Heart left ventricle (tissue), 16 donors: ENCODE data around the gene TCL1A. TPM values are rescaled to one million over a fixed set of nuclear protein-coding genes. Genes with fewer than 3 reads are reported as not detected.
"Not testable (repeated sequence)": the region's sequence is repeated elsewhere in the genome, so short reads cannot be mapped to it uniquely, and the experiment has no call there.

Experiments
- ATAC-seq, 4 donors: fragments of 200-7000 bp; cut with Tn5 transposase; one replicate each; pipeline ENCODE4 v1.9.1; 2020 to 2022; ENCODE audit warnings: moderate library complexity in 4 of 4, mild to moderate bottlenecking in 3 of 4, moderate number of reproducible peaks in 1 of 4
- DNase-seq, 5 donors: peaks; one replicate each; pipeline ENCODE4 v3.0.0-alpha.2; 2020
- H3K27ac ChIP-seq, 12 donors: fragments of 200-600 bp; sonication (generic) in 4 of 12; one replicate each; pipeline versions ENCODE4 v1.5.0 to v1.8.0; 2016 to 2022; ENCODE audit warnings: mild to moderate bottlenecking in 2 of 12
- H3K27me3 ChIP-seq, 9 donors: fragments of 200-600 bp; sonication (generic) in 2 of 9; one replicate each; pipeline versions ENCODE4 v1.5.1 to v1.8.0; 2016 to 2022; ENCODE audit warnings: mild to moderate bottlenecking in 3 of 9
- H3K36me3 ChIP-seq, 9 donors: fragments of 200-600 bp; sonication (generic) in 2 of 9; one replicate each; pipeline versions ENCODE4 v1.5.0 to v1.8.0; 2018 to 2022; ENCODE audit warnings: mild to moderate bottlenecking in 2 of 9
- H3K4me1 ChIP-seq, 12 donors: fragments of 200-600 bp; sonication (generic) in 4 of 12; one replicate each; pipeline versions ENCODE4 v1.5.0 to v1.8.0; 2016 to 2022; ENCODE audit warnings: mild to moderate bottlenecking in 3 of 12
- H3K4me3 ChIP-seq, 12 donors: fragments of 200-600 bp; sonication (generic) in 4 of 12; one replicate each; pipeline versions ENCODE4 v1.5.0 to v1.8.0; 2017 to 2022; ENCODE audit warnings: mild to moderate bottlenecking in 9 of 12, moderate library complexity in 4 of 12
- H3K9me3 ChIP-seq, 12 donors: fragments of 200-600 bp; sonication (generic) in 4 of 12; one replicate each; pipeline versions ENCODE4 v1.5.0 to v1.8.0; 2016 to 2022; ENCODE audit warnings: mild to moderate bottlenecking in 1 of 12
- POLR2A ChIP-seq, 2 donors: fragments of 450-650 bp; IDR thresholded peaks; one replicate each; pipeline ENCODE4 v1.6.1; 2017; ENCODE audit warnings: antibody characterized with exemption in 2 of 2, mild to moderate bottlenecking in 2 of 2, moderate library complexity in 2 of 2
- WGBS, 4 donors: extraction: QIAGEN DNeasy Blood & Tissue Kit in 2 of 4; methylation state at CpG; one replicate each; pipeline versions ENCODE4 v1.1.5 to v1.1.7; 2013 to 2018; 5-methylcytosine and 5-hydroxymethylcytosine counted together
- intact Hi-C, 10 donors: fragments of 100-400 bp; cut with DNase I; formaldehyde crosslinking; loops; one replicate each; pipeline versions ENCODE4 v1.11.1 to v1.14.2; 2022
- polyA plus RNA-seq, 2 donors: library from polyadenylated mRNA; stranded (reverse); fragments of 200-250 nt; gene quantifications; one replicate each; pipeline ENCODE4 v1.2.3, GENCODE V29; 2013
- total RNA-seq, 9 donors: library from RNA; depleted of rRNA in 2 of 9; stranded (reverse); fragments of >200 nt in 2 of 9; fragmentation: NEBNext Ultra II Directional in 3 of 9; extraction: Animal tissue kit (Norgen Biotek cat#: 25700) in 3 of 9; gene quantifications; one replicate each; pipeline versions ENCODE4 v1.1.0 to v1.2.4, GENCODE V29; 2016 to 2023
- TF ChIP-seq, protein P1 (sequence below), 12 donors: fragments of 200-600 bp; sonication (generic) in 4 of 12; IDR thresholded peaks; one replicate each; pipeline versions ENCODE4 v1.5.0 to v1.8.0; 2018 to 2022; ENCODE audit warnings: antibody characterized with exemption in 12 of 12, mild to moderate bottlenecking in 5 of 12
- donor health status: ischemic (EF 13 %, LVEDD 7.1; RV severe dilation, severe dysfunction).
- donor health status: healthy with polysubstance abuse.
- donor health status: DM: no; HTN: yes; CAD: no.
- donor health status: DM: no; HTN: no; CAD: no.
- donor health status: ischemic (EF 25% LVEDD 6.9; RV normal size, moderate dysfunction).
- donor health status: ischemic (EF 25% LVEDD 5.7; RV mildly dilated, moderate dysfunction).
- donor health status: healthy.
- donor health status: DM: yes; HTN: yes; CAD: no.
- donor health status: ischemic (EF 35%, LVEDD 5.7; RV mildly dilated, moderate dysfunction).
- donor health status: nonischemic (EF 11% LVEDD 7.7; RV severe dilation, severe dysfunction).
- donor health status: DM: yes; HTN: yes; CAD: no.
- donor health status: PGD.
- donor health status: ischemic (EF 29% LVEDD 5.4; RV normal size, mild dysfunction).
- donor health status: nonischemic (EF 23%, LVEDD 6.1; RV moderate dilation, normal function).

Gene TCL1A
- total and polyA plus RNA-seq, 11 donors, result 0.26 TPM; not detected in 10

DNA sequence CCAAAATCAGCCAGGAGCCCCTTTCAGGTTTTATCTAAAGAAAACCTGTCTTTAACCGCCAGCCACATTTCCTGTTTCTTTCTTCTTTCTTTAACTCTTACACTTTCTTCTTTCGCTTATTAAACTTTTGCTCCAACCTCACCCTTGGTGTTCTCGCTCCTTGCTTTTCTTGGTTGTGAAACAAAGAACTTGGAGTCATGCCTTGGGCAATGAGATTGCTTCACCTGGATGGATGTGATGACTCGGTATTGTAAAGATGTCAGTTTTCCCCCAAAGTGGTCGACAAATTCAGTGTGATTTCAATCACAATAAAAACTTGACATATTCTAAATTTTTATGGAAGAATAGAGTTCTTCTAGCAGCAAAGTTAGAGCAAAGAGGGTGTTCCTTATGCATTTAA is 16.2 kb upstream of the TCL1A start:
- 77 to 91% (median 88%) methylated on average over 5 of the region's 5 CpGs for WGBS, 4 donors
- DNase-seq (no peak), ATAC-seq (no peak)
- no peaks in the 10 kb centered on the region for H3K4me1 ChIP-seq
- no peak overlapping the region for H3K4me3 ChIP-seq
- no peak overlapping the region for H3K27ac ChIP-seq
- no peak for TF ChIP-seq POLR2A (IDR thresholded peaks at IDR 0.05)
- TF ChIP-seq, protein P1, sequence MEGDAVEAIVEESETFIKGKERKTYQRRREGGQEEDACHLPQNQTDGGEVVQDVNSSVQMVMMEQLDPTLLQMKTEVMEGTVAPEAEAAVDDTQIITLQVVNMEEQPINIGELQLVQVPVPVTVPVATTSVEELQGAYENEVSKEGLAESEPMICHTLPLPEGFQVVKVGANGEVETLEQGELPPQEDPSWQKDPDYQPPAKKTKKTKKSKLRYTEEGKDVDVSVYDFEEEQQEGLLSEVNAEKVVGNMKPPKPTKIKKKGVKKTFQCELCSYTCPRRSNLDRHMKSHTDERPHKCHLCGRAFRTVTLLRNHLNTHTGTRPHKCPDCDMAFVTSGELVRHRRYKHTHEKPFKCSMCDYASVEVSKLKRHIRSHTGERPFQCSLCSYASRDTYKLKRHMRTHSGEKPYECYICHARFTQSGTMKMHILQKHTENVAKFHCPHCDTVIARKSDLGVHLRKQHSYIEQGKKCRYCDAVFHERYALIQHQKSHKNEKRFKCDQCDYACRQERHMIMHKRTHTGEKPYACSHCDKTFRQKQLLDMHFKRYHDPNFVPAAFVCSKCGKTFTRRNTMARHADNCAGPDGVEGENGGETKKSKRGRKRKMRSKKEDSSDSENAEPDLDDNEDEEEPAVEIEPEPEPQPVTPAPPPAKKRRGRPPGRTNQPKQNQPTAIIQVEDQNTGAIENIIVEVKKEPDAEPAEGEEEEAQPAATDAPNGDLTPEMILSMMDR (IDR thresholded peaks at IDR 0.05), result no peak
- H3K36me3 ChIP-seq, result no peaks in the 10 kb centered on the region
- intact Hi-C loops, result no loop called here
- H3K27me3 ChIP-seq, result peaks cover 0 to 36% (median 2%) of the 10 kb centered on the region in 9 donors
- H3K9me3 ChIP-seq, result no peaks in the 10 kb centered on the region

GRCh38 chr14:95729402-95730028 is 15.6 kb upstream of the TCL1A start:
- H3K36me3 ChIP-seq, DNase-seq, H3K4me1 ChIP-seq, ATAC-seq, H3K27ac ChIP-seq, intact Hi-C loops, H3K9me3 ChIP-seq, H3K4me3 ChIP-seq: not testable (repeated sequence)
- H3K27me3 ChIP-seq, result peaks cover 0 to 36% (median 2%) of the 10 kb centered on the region in 9 donors
- 69 to 85% (median 77%) methylated on average over 8 of the region's 8 CpGs for WGBS, 4 donors

GRCh38 chr14:95727056-95727700 is 13.3 kb upstream of the TCL1A start:
- 72 to 86% (median 79%) methylated on average over 6 of the region's 6 CpGs for WGBS, 4 donors
- no peak for ATAC-seq
- no peak for DNase-seq
- no peaks in the 10 kb centered on the region for H3K4me1 ChIP-seq
- no peak overlapping the region for H3K27ac ChIP-seq
- peaks cover 0 to 20% (median 11%) of the 10 kb centered on the region in 12 donors for H3K9me3 ChIP-seq
- TF ChIP-seq, protein P1 (IDR thresholded peaks at IDR 0.05), result no peak
- no peak for TF ChIP-seq POLR2A (IDR thresholded peaks at IDR 0.05)
- H3K4me3 ChIP-seq, result no peak overlapping the region
- H3K27me3 ChIP-seq, result peaks cover 0 to 40% (median 2%) of the 10 kb centered on the region in 9 donors
- H3K36me3 ChIP-seq, result no peaks in the 10 kb centered on the region
- intact Hi-C loops, result no loop called here

DNA sequence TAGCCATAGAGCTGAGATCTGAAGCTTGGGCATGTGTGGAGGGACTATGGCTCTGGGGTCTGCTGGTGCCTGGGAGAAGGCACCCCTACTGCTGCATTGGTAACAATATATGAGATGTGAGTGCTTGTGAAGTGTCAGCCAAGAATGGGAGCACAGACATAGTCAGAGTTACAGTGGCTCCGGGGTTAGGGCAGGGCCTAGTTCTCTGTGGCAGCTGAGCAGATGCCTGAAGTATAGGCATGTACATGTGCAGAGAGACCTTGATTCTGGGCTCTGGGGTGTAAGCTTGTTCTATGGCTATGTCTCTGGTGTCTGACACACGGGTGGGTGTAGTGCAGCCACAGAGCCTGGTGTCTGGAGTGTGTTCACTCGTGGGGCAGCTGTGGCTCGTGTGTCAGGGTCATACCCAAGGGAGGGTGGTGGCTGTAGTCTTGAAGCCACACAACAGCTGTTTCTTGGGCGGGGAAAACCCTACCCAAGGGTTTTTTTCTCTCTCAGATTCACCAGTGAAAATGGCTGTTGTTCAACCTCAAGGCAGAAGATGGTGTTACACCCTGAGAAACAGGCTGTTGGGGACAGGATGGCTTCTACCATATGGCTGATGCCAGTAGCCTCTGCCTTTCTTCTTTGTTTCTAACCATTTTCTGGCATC is 11.9 kb upstream of the TCL1A start:
- Histone ChIP-seq H3K36me3 (no peaks in the 10 kb centered on the region), H3K27ac (no peak overlapping the region), H3K9me3 (peaks cover 0 to 33% (median 17%) of the 10 kb centered on the region in 12 donors), H3K27me3 (peaks cover 0 to 40% (median 2%) of the 10 kb centered on the region in 9 donors), H3K4me1 (no peaks in the 10 kb centered on the region), H3K4me3 (no peak overlapping the region)
- TF ChIP-seq, protein P1 (IDR thresholded peaks at IDR 0.05), result no peak
- TF ChIP-seq POLR2A (IDR thresholded peaks at IDR 0.05), result no peak
- DNase-seq, result no peak
- intact Hi-C loops, result no loop called here
- WGBS, 4 donors, result 52 to 69% (median 61%) methylated on average over 5 of the region's 5 CpGs
- ATAC-seq, result no peak
